H1 (cell line): ENCODE results near the gene TMEM232. TPM values are rescaled to one million over a fixed set of nuclear protein-coding genes. Genes with fewer than 3 reads are reported as not detected.

Experiments used
- JUND ChIP-seq: IDR thresholded peaks from 2 replicates; pipeline ENCODE4 v1.6.1; 2011; ENCODE audit warnings: mild to moderate bottlenecking, improper control_type of control experiment, low read length
- SIRT6 ChIP-seq: IDR thresholded peaks from one replicate; pipeline ENCODE4 v1.7.1; 2012; ENCODE audit warnings: low read length, inconsistent platforms
- polyA plus RNA-seq, 7 experiments: library from polyadenylated mRNA; depleted of rRNA in 3 of 7; stranded (reverse) in 5 of 7; unstranded in 2 of 7; fragments of >200 nt in 5 of 7; fragments of 200-250 nt in 2 of 7; gene quantifications; 1 replicate in 5 of 7; 2 replicates in 1 of 7; 4 replicates in 1 of 7; pipeline versions ENCODE4 v1.2.1 to v1.2.3, GENCODE V29; 2011 to 2013; ENCODE audit warnings: missing spikeins in 2 of 7, mixed read lengths in 2 of 7
- total RNA-seq: library from RNA; stranded (reverse); fragmentation: NEBNext Ultra II Directional; extraction: Animal tissue kit (Norgen Biotek cat#: 25700); gene quantifications from 2 replicates; pipeline ENCODE4 v1.2.1, GENCODE V29; 2021

TMEM232 gene
- total and polyA plus RNA-seq, 2 of the 8 experiments (the other 6 are each of a cell fraction or from before 2014, with no cell fraction given), result 0.38 to 1.3 TPM

GRCh38 chr5:110618941-110619340, 107.5 kb downstream of the TMEM232 start (continued):
- TF ChIP-seq JUND (no peak), SIRT6 (no peak)
